ENCODE measurements around the gene NBEAL2.

The NBEAL2 gene

GRCh38 chr3:46990573-46991374 is 11.3 kb downstream of the NBEAL2 start:
- no peak for TF ChIP-seq POLR2A (IDR thresholded peaks at IDR 0.05; ENCODE audit: low read depth, low read length)
- DNase-seq (ENCODE audit: insufficient read length, low spot score) = no peak
- no peak for FAIRE-seq

GRCh38 chr3:46991406-46992165 is 12.1 kb downstream of the NBEAL2 start:
- no peak for TF ChIP-seq POLR2A (IDR thresholded peaks at IDR 0.05; ENCODE audit: low read depth, low read length)
- DNase-seq (ENCODE audit: insufficient read length, low spot score) = no peak
- no peak for FAIRE-seq

DNA sequence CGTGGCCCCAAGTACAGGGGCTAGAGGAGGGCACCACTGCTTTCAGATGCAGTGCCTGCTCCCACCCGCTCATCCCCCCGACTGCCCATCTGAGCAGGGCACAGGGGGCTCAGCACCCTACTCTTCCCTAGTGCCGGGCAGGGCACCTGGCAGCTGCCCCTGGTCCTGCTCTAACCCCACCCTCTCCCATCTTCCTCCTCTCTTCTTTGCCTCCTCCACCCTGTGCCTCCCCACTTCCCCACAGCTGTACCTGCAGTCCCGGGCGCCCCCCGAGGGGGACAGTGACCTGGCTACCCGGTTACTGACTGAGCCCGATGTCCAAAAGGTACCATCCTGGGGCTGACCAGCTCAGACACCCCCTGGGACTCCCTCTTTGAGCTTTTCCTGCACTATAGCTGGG is 12.8 kb downstream of the NBEAL2 start:
- DNase-seq (ENCODE audit: insufficient read length, low spot score) = no peak
- no peak for FAIRE-seq
- TF ChIP-seq POLR2A (IDR thresholded peaks at IDR 0.05; ENCODE audit: low read depth, low read length) = no peak

- DNase-seq (ENCODE audit: insufficient read length, low spot score) (no peak), FAIRE-seq (no peak)
- TF ChIP-seq POLR2A (IDR thresholded peaks at IDR 0.05; ENCODE audit: low read depth, low read length) = no peak
Observed at GRCh38 chr3:46993292-46993691, 13.8 kb downstream of the NBEAL2 start.

GRCh38 chr3:46993986-46994385 is 14.5 kb downstream of the NBEAL2 start:
- TF ChIP-seq POLR2A (IDR thresholded peaks at IDR 0.05; ENCODE audit: low read depth, low read length) = no peak
- no peak for FAIRE-seq
- no peak for DNase-seq (ENCODE audit: insufficient read length, low spot score)

- DNase-seq (ENCODE audit: insufficient read length, low spot score) = no peak
- no peak for TF ChIP-seq POLR2A (IDR thresholded peaks at IDR 0.05; ENCODE audit: low read depth, low read length)
- FAIRE-seq = no peak
Observed at GRCh38 chr3:46994801-46995731, 15.6 kb downstream of the NBEAL2 start.

DNA sequence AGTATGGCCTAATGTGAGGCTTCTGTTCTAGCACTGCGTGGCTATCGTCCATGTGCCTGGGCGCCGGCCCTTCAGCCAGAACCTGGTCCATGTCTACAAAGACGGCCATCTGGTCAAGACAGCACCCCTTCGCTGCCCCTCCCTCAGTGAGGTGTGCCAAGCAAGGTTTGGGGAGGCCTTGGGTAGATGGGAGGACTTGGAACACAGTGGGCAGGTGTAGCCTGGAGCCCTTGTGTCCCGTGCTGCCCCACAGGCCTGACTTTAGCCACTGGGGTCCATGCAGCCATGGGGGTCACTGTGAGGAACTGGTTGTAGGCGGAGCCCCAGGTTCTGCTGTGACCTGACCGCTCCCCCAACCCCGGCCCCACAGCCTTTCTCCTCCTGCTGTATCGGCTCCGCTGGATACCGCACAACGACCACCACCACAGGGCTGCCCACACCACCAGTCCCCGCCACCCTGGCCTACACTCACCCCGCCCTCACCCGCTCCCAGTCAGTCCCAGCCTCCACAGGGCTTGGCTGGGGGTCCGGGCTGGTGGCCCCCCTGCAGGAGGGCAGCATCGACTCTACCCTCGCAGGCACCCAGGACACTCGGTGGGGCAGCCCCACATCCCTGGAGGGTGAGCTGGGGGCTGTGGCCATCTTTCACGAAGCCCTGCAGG is 16.6 kb downstream of the NBEAL2 start:
- DNase-seq (ENCODE audit: insufficient read length, low spot score) (no peak), FAIRE-seq (no peak)
- TF ChIP-seq POLR2A (IDR thresholded peaks at IDR 0.05; ENCODE audit: low read depth, low read length) = no peak

DNA sequence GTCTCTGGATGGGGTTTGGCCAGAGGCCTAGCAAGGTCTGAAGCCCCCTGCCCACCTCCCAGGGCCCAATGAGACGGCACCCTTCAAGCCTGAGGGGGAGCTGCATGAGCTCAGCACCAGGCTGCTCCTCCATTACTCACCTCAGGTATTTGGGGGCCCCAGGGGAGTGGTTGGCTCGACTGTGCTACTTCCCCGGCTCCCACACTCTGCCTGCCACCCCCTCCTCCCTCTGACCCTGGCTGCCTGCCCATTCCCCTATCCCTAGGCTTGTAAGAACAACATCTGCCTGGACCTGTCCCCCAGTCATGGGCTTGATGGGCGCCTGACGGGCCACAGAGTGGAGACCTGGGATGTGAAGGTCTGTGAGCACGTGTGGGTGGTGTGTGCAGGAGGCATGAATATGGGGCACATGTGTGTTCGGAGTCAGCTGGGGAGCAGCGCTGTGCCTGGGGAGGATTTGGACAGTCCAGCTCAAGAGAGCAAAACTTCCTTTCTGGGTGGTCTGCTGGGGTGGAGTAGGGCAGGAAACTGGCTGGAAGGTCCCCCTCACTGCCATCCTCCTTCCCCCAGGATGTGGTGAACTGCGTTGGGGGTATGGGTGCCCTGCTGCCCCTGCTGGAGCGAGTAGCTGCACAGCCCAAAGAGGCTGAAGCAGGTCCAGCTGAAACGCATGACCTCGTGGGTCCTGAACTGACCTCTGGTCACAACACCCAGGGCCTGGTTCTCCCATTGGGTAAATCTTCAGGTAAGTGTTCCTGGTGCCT is 17.4 kb downstream of the NBEAL2 start:
- FAIRE-seq = no peak
- TF ChIP-seq POLR2A (IDR thresholded peaks at IDR 0.05; ENCODE audit: low read depth, low read length) = no peak
- no peak for DNase-seq (ENCODE audit: insufficient read length, low spot score)

GRCh38 chr3:46997453-46998091 is 18.1 kb downstream of the NBEAL2 start:
- DNase-seq (ENCODE audit: insufficient read length, low spot score) = no peak
- no peak for FAIRE-seq
- no peak for TF ChIP-seq POLR2A (IDR thresholded peaks at IDR 0.05; ENCODE audit: low read depth, low read length)

DNA sequence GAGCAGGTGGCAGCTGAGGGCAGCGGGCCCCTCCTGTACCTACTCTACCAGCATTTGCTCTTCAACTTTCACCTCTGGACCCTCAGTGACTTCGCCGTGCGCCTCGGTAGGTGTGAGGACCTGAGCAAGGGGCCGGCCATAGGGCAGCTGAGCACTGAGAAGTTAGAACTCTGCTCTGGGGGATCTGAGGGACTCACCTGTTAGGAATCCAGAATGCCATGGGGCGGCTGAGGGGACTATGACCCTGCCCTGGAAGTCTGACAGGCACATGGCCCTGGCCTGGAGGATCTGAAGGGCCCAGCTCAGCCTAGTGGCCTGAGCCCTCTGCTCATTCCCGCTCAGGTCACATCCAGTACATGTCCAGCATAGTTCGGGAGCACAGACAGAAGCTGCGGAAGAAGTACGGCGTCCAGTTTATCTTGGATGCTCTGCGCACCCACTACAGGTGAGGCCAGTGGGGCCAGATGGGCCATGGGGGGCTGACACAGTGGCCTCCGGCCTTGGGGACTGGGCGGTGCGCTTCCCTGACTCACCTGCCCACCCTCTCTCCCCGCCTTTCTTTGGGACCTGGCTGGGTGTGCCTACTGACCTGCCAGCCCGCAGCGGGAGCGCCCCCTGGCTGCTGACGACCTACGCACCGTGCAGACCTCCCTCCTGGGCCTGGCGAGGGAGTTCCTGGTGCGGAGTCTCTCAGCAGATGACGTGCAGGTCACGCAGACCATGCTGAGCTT is 18.8 kb downstream of the NBEAL2 start:
- DNase-seq (ENCODE audit: insufficient read length, low spot score) (peak; percentile 67), FAIRE-seq (no peak)
- no peak for TF ChIP-seq POLR2A (IDR thresholded peaks at IDR 0.05; ENCODE audit: low read depth, low read length)

GRCh38 chr3:46998852-46999515 is 19.5 kb downstream of the NBEAL2 start:
- no peak for TF ChIP-seq POLR2A (IDR thresholded peaks at IDR 0.05; ENCODE audit: low read depth, low read length)
- DNase-seq (ENCODE audit: insufficient read length, low spot score) = no peak
- FAIRE-seq = no peak
